Measurements from ENCODE around the gene UNC45B. TPM values are rescaled to one million over a fixed set of nuclear protein-coding genes. Genes with fewer than 3 reads are reported as not detected.

Gene UNC45B
- total RNA-seq, 1 donor from 2014 or later = not detected

- H3K9me3 ChIP-seq = no peaks in the 10 kb centered on the region
Observed at GRCh38 chr17:35214192-35214591, 66.6 kb downstream of the UNC45B start.

GRCh38 chr17:35214631-35215273 lies 67.1 kb downstream of the UNC45B start:
- Histone ChIP-seq H3K4me3 (no peak overlapping the region), H3K9me3 (no peaks in the 10 kb centered on the region), H3K27me3 (no peaks in the 10 kb centered on the region), H3K36me3 (no peaks in the 10 kb centered on the region), H3K4me1 (peaks cover 16% of the 10 kb centered on the region), H3K27ac (no peak overlapping the region)
- no peak for DNase-seq (ENCODE audit: extremely low spot score in 2 of 2)
- intact Hi-C loops (cut with DNase I) = no loop called here
- no peak for TF ChIP-seq POLR2AphosphoS5 (IDR thresholded peaks at IDR 0.05; ENCODE audit: insufficient read depth in 1 of 2, low read depth in 1 of 2)
- TF ChIP-seq CTCF (IDR thresholded peaks at IDR 0.05) = no peak
- no peak for TF ChIP-seq POLR2A (IDR thresholded peaks at IDR 0.05)

More at GRCh38 chr17:35214192-35214591, 66.6 kb downstream of the UNC45B start:
- Histone ChIP-seq H3K27me3 (no peaks in the 10 kb centered on the region), H3K4me1 (peaks cover 16% of the 10 kb centered on the region), H3K36me3 (no peaks in the 10 kb centered on the region), H3K27ac (no peak overlapping the region), H3K4me3 (no peak overlapping the region)
- DNase-seq (ENCODE audit: extremely low spot score in 2 of 2) = no peak
- intact Hi-C loops (cut with DNase I) = no loop called here
- TF ChIP-seq CTCF (IDR thresholded peaks at IDR 0.05) (no peak), POLR2AphosphoS5 (IDR thresholded peaks at IDR 0.05; ENCODE audit: insufficient read depth in 1 of 2, low read depth in 1 of 2) (no peak), POLR2A (IDR thresholded peaks at IDR 0.05) (no peak)

- Histone ChIP-seq H3K4me1 (peaks cover 16% of the 10 kb centered on the region), H3K4me3 (no peak overlapping the region), H3K27ac (no peak overlapping the region), H3K9me3 (no peaks in the 10 kb centered on the region), H3K27me3 (no peaks in the 10 kb centered on the region), H3K36me3 (no peaks in the 10 kb centered on the region)
- no peak for DNase-seq (ENCODE audit: extremely low spot score in 2 of 2)
- TF ChIP-seq POLR2AphosphoS5 (IDR thresholded peaks at IDR 0.05; ENCODE audit: insufficient read depth in 1 of 2, low read depth in 1 of 2) (no peak), POLR2A (IDR thresholded peaks at IDR 0.05) (no peak), CTCF (IDR thresholded peaks at IDR 0.05) (no peak)
- intact Hi-C loops (cut with DNase I) = no loop called here
Observed at GRCh38 chr17:35217107-35217506, 69.5 kb downstream of the UNC45B start.

GRCh38 chr17:35218915-35219314 lies 71.3 kb downstream of the UNC45B start:
- Histone ChIP-seq H3K4me1 (peaks cover 12% of the 10 kb centered on the region), H3K9me3 (no peaks in the 10 kb centered on the region), H3K27me3 (no peaks in the 10 kb centered on the region), H3K27ac (no peak overlapping the region), H3K4me3 (no peak overlapping the region), H3K36me3 (no peaks in the 10 kb centered on the region)
- intact Hi-C loops (cut with DNase I) = no loop called here
- TF ChIP-seq POLR2AphosphoS5 (IDR thresholded peaks at IDR 0.05; ENCODE audit: insufficient read depth in 1 of 2, low read depth in 1 of 2) (peak in 1 of 2 donors; percentile 19), CTCF (IDR thresholded peaks at IDR 0.05) (no peak), POLR2A (IDR thresholded peaks at IDR 0.05) (no peak)
- no peak for DNase-seq (ENCODE audit: extremely low spot score in 2 of 2)

GRCh38 chr17:35222452-35222851 lies 74.8 kb downstream of the UNC45B start:
- Histone ChIP-seq H3K4me1 (no peaks in the 10 kb centered on the region), H3K27ac (no peak overlapping the region), H3K27me3 (no peaks in the 10 kb centered on the region), H3K36me3 (no peaks in the 10 kb centered on the region), H3K4me3 (no peak overlapping the region), H3K9me3 (no peaks in the 10 kb centered on the region)
- DNase-seq (ENCODE audit: extremely low spot score in 2 of 2) = no peak
- intact Hi-C loops (cut with DNase I) = no loop called here
- no peak for TF ChIP-seq POLR2A (IDR thresholded peaks at IDR 0.05)
